OCI-LY1 (cell line): ENCODE results near the gene ATP2A2.

Experiments used
- H2AFZ ChIP-seq: fragments of 200-600 bp; sonication (generic), shearing (Covaris generic); 2 replicates; pipeline ENCODE4 v1.6.0; 2014; ENCODE audit warnings: antibody characterized with exemption, mild to moderate bottlenecking, low read length
- H3F3A ChIP-seq: fragments of 200-600 bp; sonication (generic), shearing (Covaris generic); 2 replicates; pipeline ENCODE4 v1.6.0; 2014; ENCODE audit warnings: mild to moderate bottlenecking, antibody characterized with exemption, low read length, moderate library complexity; ENCODE audit not compliant: insufficient read depth
- H3K27ac ChIP-seq: fragments of 200-600 bp; sonication (generic); 2 replicates; pipeline ENCODE4 v1.5.1; 2014; ENCODE audit warnings: low read length, mixed run types, mild to moderate bottlenecking, low read depth; ENCODE audit not compliant: poor library complexity, severe bottlenecking
- H3K27me3 ChIP-seq: fragments of 200-600 bp; sonication (generic); 2 replicates; pipeline ENCODE4 v1.6.0; 2014; ENCODE audit warnings: antibody characterized with exemption, mild to moderate bottlenecking, low read length, moderate library complexity; ENCODE audit not compliant: insufficient read depth
- H3K36me3 ChIP-seq: fragments of 200-600 bp; sonication (generic); 2 replicates; pipeline ENCODE4 v1.6.1; 2014; ENCODE audit warnings: mild to moderate bottlenecking, antibody characterized with exemption, low read length, moderate library complexity, mixed read lengths; ENCODE audit not compliant: insufficient read depth
- H3K4me1 ChIP-seq: fragments of 200-600 bp; sonication (generic); 2 replicates; pipeline ENCODE4 v1.5.1; 2014; ENCODE audit warnings: mild to moderate bottlenecking, low read length, moderate library complexity; ENCODE audit not compliant: insufficient read depth, severe bottlenecking
- H3K4me2 ChIP-seq: fragments of 200-600 bp; sonication (generic), shearing (Covaris generic); 2 replicates; pipeline ENCODE4 v1.6.1; 2014; ENCODE audit warnings: low read length
- H3K4me3 ChIP-seq: fragments of 200-600 bp; sonication (generic); 2 replicates; pipeline ENCODE4 v1.5.1; 2014; ENCODE audit warnings: low read length, low read depth, mild to moderate bottlenecking, mixed read lengths; ENCODE audit not compliant: poor library complexity, severe bottlenecking
- H3K79me2 ChIP-seq: fragments of 200-600 bp; shearing (Covaris generic); 2 replicates; pipeline ENCODE4 v1.6.1; 2016; ENCODE audit warnings: mixed run types, low read length, mixed read lengths; ENCODE audit not compliant: insufficient read depth
- H3K9ac ChIP-seq: fragments of 200-600 bp; sonication (generic), shearing (Covaris generic); 2 replicates; pipeline ENCODE4 v1.6.1; 2014; ENCODE audit warnings: mild to moderate bottlenecking, low read length, mixed read lengths
- H3K9me2 ChIP-seq: fragments of 200-600 bp; sonication (generic), shearing (Covaris generic); 2 replicates; pipeline ENCODE4 v1.6.1; 2014; ENCODE audit warnings: low read depth, mild to moderate bottlenecking, low read length, mixed read lengths
- H3K9me3 ChIP-seq: fragments of 200-600 bp; shearing (Covaris generic); 2 replicates; pipeline ENCODE4 v1.6.1; 2014; ENCODE audit warnings: low read length, mixed read lengths
- H4K20me1 ChIP-seq: fragments of 200-600 bp; sonication (generic), shearing (Covaris generic); 2 replicates; pipeline ENCODE4 v1.6.0; 2016; ENCODE audit warnings: mild to moderate bottlenecking, low read length; ENCODE audit not compliant: insufficient read depth
- EZH2 ChIP-seq: fragments of 200-600 bp; sonication (generic), shearing (Covaris generic); IDR thresholded peaks from 2 replicates; pipeline ENCODE4 v1.8.0; 2017; ENCODE audit warnings: borderline replicate concordance, mixed run types, mild to moderate bottlenecking, antibody characterized with exemption, low read length, moderate library complexity, mixed read lengths
- TF ChIP-seq, protein P1 (sequence below): fragments of 200-600 bp; sonication (generic), shearing (Covaris generic); IDR thresholded peaks from 2 replicates; pipeline ENCODE4 v1.5.1; 2017; ENCODE audit warnings: mild to moderate bottlenecking, antibody characterized with exemption, low read length, moderate library complexity, mixed read lengths

Gene ATP2A2

DNA sequence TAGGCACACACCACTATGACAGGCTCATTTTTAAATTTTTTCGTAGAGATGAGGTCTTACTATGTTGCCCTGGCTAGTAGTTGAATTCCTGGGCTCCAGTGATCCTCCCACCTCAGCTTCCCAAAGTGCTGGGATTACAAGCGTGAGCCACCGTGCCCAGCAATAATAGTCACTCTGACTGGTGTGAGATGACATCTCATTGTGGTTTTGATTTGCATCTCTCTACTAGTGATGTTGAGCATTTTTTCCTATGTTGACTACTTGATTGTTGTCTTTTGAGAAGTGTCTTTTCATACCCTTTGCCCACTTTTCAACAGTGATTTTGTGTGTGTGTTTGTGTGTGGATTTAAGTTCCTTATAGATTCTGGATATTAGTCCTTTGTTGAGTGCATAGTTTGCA lies 26.3 kb downstream of the ATP2A2 start:
- H2AFZ ChIP-seq: no peak overlapping the region
- H3K9me2 ChIP-seq: no peaks in the 10 kb centered on the region
- H3K4me1 ChIP-seq: peaks cover 8% of the 10 kb centered on the region
- H3F3A ChIP-seq: no peaks in the 10 kb centered on the region
- no peak overlapping the region for H3K4me2 ChIP-seq
- H3K79me2 ChIP-seq: peaks cover 70% of the 10 kb centered on the region
- H3K27me3 ChIP-seq: no peaks in the 10 kb centered on the region
- H3K4me3 ChIP-seq: no peak overlapping the region
- TF ChIP-seq, protein P1, sequence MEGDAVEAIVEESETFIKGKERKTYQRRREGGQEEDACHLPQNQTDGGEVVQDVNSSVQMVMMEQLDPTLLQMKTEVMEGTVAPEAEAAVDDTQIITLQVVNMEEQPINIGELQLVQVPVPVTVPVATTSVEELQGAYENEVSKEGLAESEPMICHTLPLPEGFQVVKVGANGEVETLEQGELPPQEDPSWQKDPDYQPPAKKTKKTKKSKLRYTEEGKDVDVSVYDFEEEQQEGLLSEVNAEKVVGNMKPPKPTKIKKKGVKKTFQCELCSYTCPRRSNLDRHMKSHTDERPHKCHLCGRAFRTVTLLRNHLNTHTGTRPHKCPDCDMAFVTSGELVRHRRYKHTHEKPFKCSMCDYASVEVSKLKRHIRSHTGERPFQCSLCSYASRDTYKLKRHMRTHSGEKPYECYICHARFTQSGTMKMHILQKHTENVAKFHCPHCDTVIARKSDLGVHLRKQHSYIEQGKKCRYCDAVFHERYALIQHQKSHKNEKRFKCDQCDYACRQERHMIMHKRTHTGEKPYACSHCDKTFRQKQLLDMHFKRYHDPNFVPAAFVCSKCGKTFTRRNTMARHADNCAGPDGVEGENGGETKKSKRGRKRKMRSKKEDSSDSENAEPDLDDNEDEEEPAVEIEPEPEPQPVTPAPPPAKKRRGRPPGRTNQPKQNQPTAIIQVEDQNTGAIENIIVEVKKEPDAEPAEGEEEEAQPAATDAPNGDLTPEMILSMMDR: no peak
- no peak for TF ChIP-seq EZH2
- H3K9me3 ChIP-seq: no peaks in the 10 kb centered on the region
- H3K9ac ChIP-seq: no peak overlapping the region
- no peak overlapping the region for H3K27ac ChIP-seq
- H3K36me3 ChIP-seq: peaks cover 69% of the 10 kb centered on the region
- H4K20me1 ChIP-seq: no peaks in the 10 kb centered on the region

DNA sequence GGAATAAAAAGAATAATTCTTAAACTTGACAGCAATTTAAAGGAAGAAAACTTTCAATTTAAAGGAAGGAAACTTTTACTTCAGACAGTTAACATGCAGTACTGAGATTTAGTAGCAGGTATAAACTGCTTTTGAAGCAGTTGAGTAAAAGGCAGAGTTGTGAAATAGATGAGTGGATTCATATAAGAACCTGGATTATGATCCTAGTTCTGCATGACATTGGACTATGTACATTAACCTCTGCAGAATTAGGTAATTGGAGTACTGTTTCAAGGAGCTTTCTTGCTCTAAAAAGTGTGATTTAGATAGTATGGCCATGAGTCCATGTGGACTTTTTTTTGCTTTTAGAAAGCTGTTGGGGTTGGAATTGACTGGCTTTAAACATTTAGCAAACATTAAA lies 29.7 kb downstream of the ATP2A2 start:
- Histone ChIP-seq H3F3A (no peaks in the 10 kb centered on the region), H3K27ac (no peak overlapping the region), H3K36me3 (peaks cover 40% of the 10 kb centered on the region), H3K9me3 (no peaks in the 10 kb centered on the region), H3K4me1 (peaks cover 8% of the 10 kb centered on the region), H3K27me3 (no peaks in the 10 kb centered on the region), H3K79me2 (peaks cover 50% of the 10 kb centered on the region), H3K4me2 (no peak overlapping the region), H3K9me2 (no peaks in the 10 kb centered on the region), H3K9ac (no peak overlapping the region), H3K4me3 (no peak overlapping the region), H4K20me1 (no peaks in the 10 kb centered on the region), H2AFZ (no peak overlapping the region)
- no peak for TF ChIP-seq EZH2
- TF ChIP-seq, protein P1: no peak

DNA sequence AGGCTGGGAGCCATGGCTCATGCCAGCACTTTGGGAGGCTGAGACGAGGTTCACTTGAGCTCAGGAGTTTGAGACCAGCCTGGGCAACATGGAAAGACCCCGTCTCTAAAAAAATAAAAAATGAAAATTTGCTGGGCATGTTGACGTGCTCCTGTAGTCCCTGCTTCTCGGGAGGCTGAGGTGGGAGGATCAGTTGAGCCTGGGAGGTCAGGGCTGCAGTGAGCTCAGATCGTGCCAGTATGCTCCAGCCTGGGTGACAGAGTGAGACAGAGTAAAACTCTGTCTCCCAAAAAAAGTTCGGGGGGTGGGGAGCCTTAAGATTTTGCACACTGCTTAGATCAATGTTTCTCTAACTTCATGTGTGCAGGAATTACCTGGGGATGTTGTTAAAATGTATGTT lies 30.9 kb downstream of the ATP2A2 start:
- no peaks in the 10 kb centered on the region for H4K20me1 ChIP-seq
- no peak overlapping the region for H3K4me2 ChIP-seq
- H3K27ac ChIP-seq: no peak overlapping the region
- H3K4me1 ChIP-seq: peaks cover 5% of the 10 kb centered on the region
- H3K4me3 ChIP-seq: no peak overlapping the region
- H3K79me2 ChIP-seq: peaks cover 44% of the 10 kb centered on the region
- no peak overlapping the region for H2AFZ ChIP-seq
- H3K36me3 ChIP-seq: peaks cover 42% of the 10 kb centered on the region
- no peak for TF ChIP-seq EZH2
- TF ChIP-seq, protein P1: no peak
- no peaks in the 10 kb centered on the region for H3K27me3 ChIP-seq
- no peak overlapping the region for H3K9ac ChIP-seq
- no peaks in the 10 kb centered on the region for H3K9me3 ChIP-seq
- no peaks in the 10 kb centered on the region for H3K9me2 ChIP-seq
- H3F3A ChIP-seq: no peaks in the 10 kb centered on the region
